Measurements from ENCODE around the gene VPS13A.

The VPS13A gene

DNA sequence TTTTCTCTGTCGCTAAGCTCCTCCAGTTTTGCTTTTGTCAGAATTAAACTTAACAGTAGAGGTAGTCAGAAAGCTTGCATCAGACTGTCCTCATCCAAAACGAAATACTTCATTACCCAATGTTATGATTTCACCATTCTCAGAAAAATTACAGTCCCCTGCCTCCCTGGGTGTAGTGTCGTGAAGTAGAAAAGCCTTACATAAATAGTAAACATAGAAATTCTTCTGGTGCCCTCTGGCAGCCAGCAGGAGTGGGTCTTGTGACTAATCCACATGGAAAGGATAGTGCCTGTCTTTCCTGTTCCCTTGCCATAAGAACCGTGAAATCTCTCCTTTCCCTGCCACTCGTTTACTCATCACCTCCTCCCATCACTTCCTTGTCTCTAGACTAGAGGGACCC is 240.2 kb downstream of the VPS13A start:
- H3K27ac ChIP-seq, result no peak overlapping the region
- H3K4me2 ChIP-seq, result no peak overlapping the region
- no peaks in the 10 kb centered on the region for H3K9me3 ChIP-seq
- no peak overlapping the region for H3K4me3 ChIP-seq
- H3K36me3 ChIP-seq, result 0 out of 2 replicates have a peak, but pooled peaks cover 5% of the 10 kb centered on the region
- H3K9ac ChIP-seq, result no peak overlapping the region
- no peaks in the 10 kb centered on the region for H3K4me1 ChIP-seq
- no peaks in the 10 kb centered on the region for H4K20me1 ChIP-seq
- no peaks in the 10 kb centered on the region for H3K27me3 ChIP-seq
- no peak for TF ChIP-seq Cebpa-rat (IDR thresholded peaks at IDR 0.05)

DNA sequence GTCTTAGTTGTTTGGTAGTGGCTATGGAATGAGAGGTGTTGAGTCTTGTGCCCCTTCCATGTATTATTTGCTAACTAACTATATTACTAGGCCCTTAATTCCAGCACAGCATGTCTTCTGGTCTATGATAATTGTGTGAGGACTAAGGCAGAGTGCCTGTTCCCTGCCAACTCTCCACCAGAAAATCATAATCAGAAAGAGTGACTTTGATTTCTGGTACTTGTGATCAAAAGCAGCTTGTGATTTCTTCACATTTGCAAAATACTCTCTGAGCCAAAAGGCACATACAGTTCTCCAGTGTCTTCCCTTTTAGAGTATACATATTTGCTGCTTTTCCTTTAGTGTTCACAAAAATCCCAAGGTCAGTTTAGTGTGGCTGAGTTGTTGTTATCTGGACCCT is 240.9 kb downstream of the VPS13A start:
- H3K4me3 ChIP-seq, result no peak overlapping the region
- no peaks in the 10 kb centered on the region for H3K4me1 ChIP-seq
- no peaks in the 10 kb centered on the region for H4K20me1 ChIP-seq
- H3K9ac ChIP-seq, result no peak overlapping the region
- H3K4me2 ChIP-seq, result no peak overlapping the region
- no peaks in the 10 kb centered on the region for H3K27me3 ChIP-seq
- no peak for TF ChIP-seq Cebpa-rat (IDR thresholded peaks at IDR 0.05)
- no peak overlapping the region for H3K27ac ChIP-seq
- H3K36me3 ChIP-seq, result 0 out of 2 replicates have a peak, but pooled peaks cover 5% of the 10 kb centered on the region
- H3K9me3 ChIP-seq, result no peaks in the 10 kb centered on the region

DNA sequence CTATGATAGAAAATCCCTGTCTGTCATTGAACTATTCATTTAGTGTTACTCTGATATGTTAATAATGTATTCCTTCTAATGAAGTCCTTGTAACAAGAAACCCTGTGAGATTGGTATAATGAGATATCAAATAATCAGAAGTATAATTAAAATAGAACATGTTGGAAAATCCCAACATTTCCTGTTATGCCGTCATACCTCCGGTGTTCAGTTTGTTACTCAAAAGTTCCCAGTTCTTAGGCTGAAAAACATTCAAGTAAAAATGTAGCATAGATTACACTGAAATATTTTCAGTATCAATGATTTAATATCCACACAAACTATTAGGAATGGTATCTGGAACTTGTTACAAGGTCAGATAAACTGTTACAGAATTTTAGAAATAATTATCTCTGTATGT is 243.3 kb downstream of the VPS13A start:
- H3K4me3 ChIP-seq, result no peak overlapping the region
- TF ChIP-seq Cebpa-rat (IDR thresholded peaks at IDR 0.05), result no peak
- no peaks in the 10 kb centered on the region for H3K36me3 ChIP-seq
- H3K4me1 ChIP-seq, result no peaks in the 10 kb centered on the region
- H4K20me1 ChIP-seq, result no peaks in the 10 kb centered on the region
- no peaks in the 10 kb centered on the region for H3K9me3 ChIP-seq
- no peak overlapping the region for H3K4me2 ChIP-seq
- H3K27ac ChIP-seq, result no peak overlapping the region
- no peak overlapping the region for H3K9ac ChIP-seq
- H3K27me3 ChIP-seq, result no peaks in the 10 kb centered on the region

DNA sequence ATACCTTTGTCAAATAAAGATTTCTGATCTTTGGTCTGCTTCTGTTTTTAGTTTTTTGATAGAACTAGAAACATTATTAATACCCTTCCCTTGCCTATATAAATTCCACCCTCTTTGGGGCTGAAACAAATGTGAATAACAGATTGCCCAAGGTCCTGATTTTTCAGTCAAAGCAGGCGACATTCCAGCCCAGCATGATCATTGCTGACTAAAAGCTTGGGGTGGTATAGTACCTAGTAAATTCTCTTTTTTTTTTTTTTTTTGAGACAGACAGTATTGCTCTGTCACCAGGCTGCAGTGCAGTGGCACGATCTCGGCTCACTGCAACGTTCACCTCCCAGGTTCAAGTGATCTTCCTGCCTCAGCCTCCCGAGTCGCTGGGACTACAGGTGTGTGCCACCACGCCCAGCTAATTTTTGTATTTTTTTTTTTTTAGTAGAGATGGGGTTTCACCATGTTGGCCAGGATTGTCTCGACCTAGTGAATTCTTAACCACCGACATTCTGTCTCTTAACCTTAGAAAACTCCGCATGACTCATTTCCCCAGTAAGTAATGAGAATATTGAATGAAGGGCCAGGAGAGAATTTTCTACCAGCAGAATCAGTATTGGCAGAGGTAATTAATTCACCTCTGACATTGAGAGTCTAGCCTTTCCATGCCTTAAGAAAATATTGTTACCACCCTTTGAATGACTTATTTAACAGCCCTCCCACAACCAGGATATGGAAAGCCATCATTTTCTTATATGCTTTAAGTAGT is 244.4 kb downstream of the VPS13A start:
- TF ChIP-seq Cebpa-rat (IDR thresholded peaks at IDR 0.05), result no peak
- Histone ChIP-seq H3K27ac (no peak overlapping the region), H3K9me3 (no peaks in the 10 kb centered on the region), H3K4me2 (no peak overlapping the region), H3K4me1 (no peaks in the 10 kb centered on the region), H3K27me3 (no peaks in the 10 kb centered on the region), H3K9ac (no peak overlapping the region), H3K4me3 (no peak overlapping the region), H4K20me1 (no peaks in the 10 kb centered on the region), H3K36me3 (no peaks in the 10 kb centered on the region)

DNA sequence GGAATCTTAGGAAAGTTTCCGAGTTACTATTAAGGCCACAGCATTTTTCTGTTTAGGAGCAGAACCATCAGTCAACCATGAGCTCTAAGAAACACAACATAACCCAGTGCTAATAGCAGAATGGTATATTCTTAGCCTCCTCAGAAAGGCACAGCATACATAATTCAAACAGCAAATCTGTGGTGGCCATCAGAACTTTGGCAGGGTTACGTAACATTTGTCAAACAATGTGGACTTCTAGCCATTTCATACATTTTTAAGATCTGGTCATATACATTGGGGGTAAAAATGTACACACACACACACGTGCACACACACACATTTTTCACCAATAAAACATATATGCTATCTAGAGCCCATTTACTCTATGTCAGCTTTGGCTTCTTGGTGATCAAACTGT is 245.6 kb downstream of the VPS13A start:
- Histone ChIP-seq H3K27ac (no peak overlapping the region), H4K20me1 (no peaks in the 10 kb centered on the region), H3K27me3 (no peaks in the 10 kb centered on the region), H3K9ac (no peak overlapping the region), H3K9me3 (no peaks in the 10 kb centered on the region), H3K4me2 (no peak overlapping the region), H3K4me3 (no peak overlapping the region), H3K4me1 (no peaks in the 10 kb centered on the region), H3K36me3 (no peaks in the 10 kb centered on the region)
- no peak for TF ChIP-seq Cebpa-rat (IDR thresholded peaks at IDR 0.05)

DNA sequence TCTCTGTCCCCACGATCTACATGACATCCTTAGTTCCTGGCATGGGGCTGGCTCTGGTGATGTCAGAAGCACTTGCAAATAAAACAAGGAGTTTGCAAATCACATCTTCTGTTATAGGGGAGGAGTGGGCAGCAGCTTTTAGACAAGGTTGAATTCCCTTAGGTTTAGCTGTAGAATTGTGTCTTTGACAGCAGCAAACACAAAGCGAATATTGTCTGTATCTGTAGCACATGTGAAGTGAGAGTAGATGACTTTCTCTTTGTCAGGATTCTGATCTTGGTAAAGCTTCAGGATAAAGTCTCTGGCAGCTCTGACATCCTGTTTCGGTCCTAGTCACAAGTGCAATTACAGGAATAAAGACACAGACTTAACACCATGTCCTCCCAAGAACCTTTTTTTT is 246.5 kb downstream of the VPS13A start:
- H3K36me3 ChIP-seq, result no peaks in the 10 kb centered on the region
- no peaks in the 10 kb centered on the region for H3K9me3 ChIP-seq
- H3K9ac ChIP-seq, result no peak overlapping the region
- no peak for TF ChIP-seq Cebpa-rat (IDR thresholded peaks at IDR 0.05)
- no peak overlapping the region for H3K4me3 ChIP-seq
- H3K4me1 ChIP-seq, result no peaks in the 10 kb centered on the region
- H3K27me3 ChIP-seq, result no peaks in the 10 kb centered on the region
- H4K20me1 ChIP-seq, result no peaks in the 10 kb centered on the region
- H3K4me2 ChIP-seq, result no peak overlapping the region
- H3K27ac ChIP-seq, result no peak overlapping the region

DNA sequence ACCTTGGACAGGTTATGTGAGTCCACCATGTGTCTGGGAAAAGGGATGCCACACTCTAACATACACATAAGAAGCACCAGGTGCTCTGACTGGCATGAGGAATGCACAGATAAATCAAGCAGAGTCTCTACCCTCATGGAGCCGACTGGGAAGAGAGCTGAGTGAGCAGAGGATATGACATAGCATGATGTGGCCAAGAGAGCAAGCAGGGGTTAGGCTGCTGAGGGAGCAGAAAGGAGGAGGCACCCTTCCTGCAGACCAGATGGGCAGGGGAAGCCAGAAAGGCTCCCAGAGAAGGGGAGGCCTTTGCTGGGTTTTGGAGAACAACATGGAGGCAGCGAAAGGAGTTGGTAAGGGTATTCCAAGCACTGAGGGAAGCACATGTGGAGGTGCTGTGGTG is 247.7 kb downstream of the VPS13A start:
- Histone ChIP-seq H3K27me3 (no peaks in the 10 kb centered on the region), H3K4me2 (no peak overlapping the region), H3K36me3 (no peaks in the 10 kb centered on the region), H3K4me3 (no peak overlapping the region), H4K20me1 (no peaks in the 10 kb centered on the region), H3K9ac (no peak overlapping the region), H3K9me3 (no peaks in the 10 kb centered on the region), H3K4me1 (no peaks in the 10 kb centered on the region), H3K27ac (no peak overlapping the region)
- no peak for TF ChIP-seq Cebpa-rat (IDR thresholded peaks at IDR 0.05)

DNA sequence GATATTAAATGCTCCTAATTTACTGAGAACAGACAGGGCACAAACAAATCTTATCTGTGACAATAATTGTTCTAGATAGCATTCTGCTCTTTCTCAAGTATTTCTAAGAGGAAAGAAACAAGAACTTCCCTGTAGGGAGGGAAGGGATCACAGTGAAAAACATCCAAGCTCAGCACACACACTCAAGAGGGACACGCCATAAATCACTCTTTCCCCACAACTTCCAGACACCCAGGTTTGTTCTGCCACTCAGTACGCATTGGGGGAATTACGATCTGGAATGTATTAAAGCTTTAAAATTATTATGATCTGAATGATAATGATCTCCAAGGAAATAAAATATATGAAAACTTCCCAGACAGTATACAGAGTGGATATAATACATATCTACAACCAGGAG is 249.4 kb downstream of the VPS13A start:
- Histone ChIP-seq H3K27ac (no peak overlapping the region), H3K9me3 (no peaks in the 10 kb centered on the region), H3K9ac (no peak overlapping the region), H3K4me3 (no peak overlapping the region), H4K20me1 (no peaks in the 10 kb centered on the region), H3K4me1 (no peaks in the 10 kb centered on the region), H3K4me2 (no peak overlapping the region), H3K36me3 (no peaks in the 10 kb centered on the region), H3K27me3 (no peaks in the 10 kb centered on the region)
- TF ChIP-seq Cebpa-rat (IDR thresholded peaks at IDR 0.05), result no peak

DNA sequence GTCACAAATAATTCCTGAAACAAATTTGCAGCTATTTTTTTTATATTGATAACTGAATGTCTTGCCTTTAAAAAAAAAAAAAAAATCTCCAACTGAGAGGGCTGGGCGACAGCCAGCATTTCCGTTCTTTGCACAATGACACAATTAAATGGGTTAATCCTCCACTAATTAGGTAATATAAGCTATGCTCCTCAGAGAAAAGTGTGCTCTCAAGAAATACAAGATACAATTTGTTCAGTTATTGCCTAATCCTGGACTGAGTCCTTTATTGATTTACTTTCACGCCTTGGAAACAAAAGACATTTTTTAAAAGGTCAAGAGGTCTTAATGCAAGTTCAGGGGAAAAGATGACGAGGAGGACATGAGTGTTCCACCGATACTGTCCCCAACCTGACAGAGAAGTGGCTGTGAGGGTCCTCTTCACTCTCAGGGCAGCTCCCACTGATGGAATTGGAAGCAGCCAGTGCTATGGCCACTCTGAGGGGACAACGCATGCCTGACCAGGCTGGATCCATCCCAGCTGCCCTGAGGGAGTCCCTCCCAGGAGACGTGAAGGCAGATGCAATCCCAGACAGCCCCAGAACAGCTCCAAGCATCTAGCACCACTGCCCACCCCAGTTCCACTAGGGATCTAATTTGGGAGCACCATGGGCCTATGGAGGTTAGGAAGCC is 250.1 kb downstream of the VPS13A start:
- no peaks in the 10 kb centered on the region for H3K36me3 ChIP-seq
- no peak overlapping the region for H3K4me2 ChIP-seq
- no peaks in the 10 kb centered on the region for H3K4me1 ChIP-seq
- no peak for TF ChIP-seq Cebpa-rat (IDR thresholded peaks at IDR 0.05)
- no peaks in the 10 kb centered on the region for H4K20me1 ChIP-seq
- H3K4me3 ChIP-seq, result no peak overlapping the region
- H3K27ac ChIP-seq, result no peak overlapping the region
- H3K9me3 ChIP-seq, result no peaks in the 10 kb centered on the region
- H3K27me3 ChIP-seq, result no peaks in the 10 kb centered on the region
- H3K9ac ChIP-seq, result no peak overlapping the region

DNA sequence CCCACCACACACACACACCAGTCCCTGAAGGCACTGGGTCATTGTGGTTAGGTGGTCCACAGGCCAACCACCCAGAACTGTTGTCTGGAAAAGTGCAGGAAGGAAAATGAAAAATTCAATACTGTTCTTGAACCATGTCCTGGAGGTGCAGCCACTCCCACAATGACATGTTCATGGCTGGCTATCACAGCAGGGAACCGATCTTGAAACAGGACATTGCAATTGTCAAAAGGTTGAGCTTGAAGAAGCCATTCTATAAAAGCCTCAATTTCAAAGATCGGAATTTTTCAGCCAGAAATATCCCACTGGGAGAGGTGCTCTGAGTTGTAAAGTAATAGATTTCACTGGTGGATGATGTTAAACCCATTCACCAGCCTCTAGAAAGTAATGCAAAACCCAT is 252.6 kb downstream of the VPS13A start:
- H4K20me1 ChIP-seq, result no peaks in the 10 kb centered on the region
- H3K4me3 ChIP-seq, result no peak overlapping the region
- H3K4me1 ChIP-seq, result no peaks in the 10 kb centered on the region
- no peaks in the 10 kb centered on the region for H3K27me3 ChIP-seq
- H3K27ac ChIP-seq, result no peak overlapping the region
- no peaks in the 10 kb centered on the region for H3K9me3 ChIP-seq
- no peak overlapping the region for H3K9ac ChIP-seq
- no peak overlapping the region for H3K4me2 ChIP-seq
- no peaks in the 10 kb centered on the region for H3K36me3 ChIP-seq
- TF ChIP-seq Cebpa-rat (IDR thresholded peaks at IDR 0.05), result no peak

Data from BLaER1 (cell line).